ENCODE results near the gene CALM1. TPM values are rescaled to one million over a fixed set of nuclear protein-coding genes. Genes with fewer than 3 reads are reported as not detected.

Gene CALM1
- total RNA-seq, 1 donor from 2014 or later, result 362 TPM

DNA sequence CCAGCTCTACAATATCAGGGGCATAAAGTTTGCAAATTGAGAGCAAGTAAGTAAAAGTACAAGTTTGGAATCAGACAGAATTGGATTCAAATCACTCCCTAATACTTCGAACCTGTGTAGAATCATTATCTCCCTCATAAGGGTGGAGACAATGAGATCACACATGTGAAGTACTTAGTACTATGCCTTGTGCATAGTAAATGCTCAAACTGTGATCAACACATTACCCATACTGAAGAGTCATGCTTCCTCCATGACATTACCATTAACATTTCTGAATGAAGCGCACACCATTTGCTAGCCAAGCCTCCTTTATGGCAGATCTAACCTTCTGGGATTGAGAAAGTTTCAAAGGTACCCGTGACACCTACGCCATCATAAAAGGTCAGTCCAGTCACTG, 38.5 kb upstream of the CALM1 start:
- no peak overlapping the region for H3K9ac ChIP-seq
- Mint-ChIP-seq H3K4me1 (peaks cover 13% of the 10 kb centered on the region), H3K36me3 (no peaks in the 10 kb centered on the region), H3K27ac (no peak overlapping the region), H3K9me3 (no peaks in the 10 kb centered on the region), H3K27me3 (ENCODE audit: insufficient read depth, low read depth) (peaks cover 2% of the 10 kb centered on the region), H3K4me3 (no peak overlapping the region)
- no peak overlapping the region for H3K27ac ChIP-seq
- no peak overlapping the region for H2AFZ ChIP-seq (replicated peaks)
- DNase-seq (ENCODE audit: low spot score), result no peak
- no peaks in the 10 kb centered on the region for H3K27me3 ChIP-seq
- peaks cover 19% of the 10 kb centered on the region for H3K4me1 ChIP-seq
- no peak overlapping the region for H3K4me3 ChIP-seq
- H4K20me1 ChIP-seq (ENCODE audit: low read depth), result no peaks in the 10 kb centered on the region
- no peaks in the 10 kb centered on the region for H3K79me2 ChIP-seq (ENCODE audit: low read depth)
- H3F3A ChIP-seq (ENCODE audit: low read depth), result peaks cover 24% of the 10 kb centered on the region
- H3K4me2 ChIP-seq, result no peak overlapping the region
- no peak for TF ChIP-seq EZH2 (IDR thresholded peaks at IDR 0.05)
- no peak for TF ChIP-seq EZH2phosphoT487 (IDR thresholded peaks at IDR 0.05)
- TF ChIP-seq, protein P1, sequence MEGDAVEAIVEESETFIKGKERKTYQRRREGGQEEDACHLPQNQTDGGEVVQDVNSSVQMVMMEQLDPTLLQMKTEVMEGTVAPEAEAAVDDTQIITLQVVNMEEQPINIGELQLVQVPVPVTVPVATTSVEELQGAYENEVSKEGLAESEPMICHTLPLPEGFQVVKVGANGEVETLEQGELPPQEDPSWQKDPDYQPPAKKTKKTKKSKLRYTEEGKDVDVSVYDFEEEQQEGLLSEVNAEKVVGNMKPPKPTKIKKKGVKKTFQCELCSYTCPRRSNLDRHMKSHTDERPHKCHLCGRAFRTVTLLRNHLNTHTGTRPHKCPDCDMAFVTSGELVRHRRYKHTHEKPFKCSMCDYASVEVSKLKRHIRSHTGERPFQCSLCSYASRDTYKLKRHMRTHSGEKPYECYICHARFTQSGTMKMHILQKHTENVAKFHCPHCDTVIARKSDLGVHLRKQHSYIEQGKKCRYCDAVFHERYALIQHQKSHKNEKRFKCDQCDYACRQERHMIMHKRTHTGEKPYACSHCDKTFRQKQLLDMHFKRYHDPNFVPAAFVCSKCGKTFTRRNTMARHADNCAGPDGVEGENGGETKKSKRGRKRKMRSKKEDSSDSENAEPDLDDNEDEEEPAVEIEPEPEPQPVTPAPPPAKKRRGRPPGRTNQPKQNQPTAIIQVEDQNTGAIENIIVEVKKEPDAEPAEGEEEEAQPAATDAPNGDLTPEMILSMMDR (IDR thresholded peaks at IDR 0.05), result no peak
- no peaks in the 10 kb centered on the region for H3K36me3 ChIP-seq
- H3K9me3 ChIP-seq (ENCODE audit: low read depth), result no peaks in the 10 kb centered on the region

- no peaks in the 10 kb centered on the region for H3K4me1 ChIP-seq
- H3K36me3 ChIP-seq, result no peaks in the 10 kb centered on the region
- TF ChIP-seq EZH2 (IDR thresholded peaks at IDR 0.05), result no peak
- TF ChIP-seq, protein P1 (IDR thresholded peaks at IDR 0.05), result no peak
- TF ChIP-seq EZH2phosphoT487 (IDR thresholded peaks at IDR 0.05), result no peak
- H2AFZ ChIP-seq (replicated peaks), result no peak overlapping the region
- H3K4me3 Mint-ChIP-seq, result no peak overlapping the region
- H3K4me2 ChIP-seq, result no peak overlapping the region
- no peak overlapping the region for H3K4me3 ChIP-seq
- no peaks in the 10 kb centered on the region for H3K9me3 Mint-ChIP-seq
- peaks cover 4% of the 10 kb centered on the region for H3F3A ChIP-seq (ENCODE audit: low read depth)
- H3K27me3 Mint-ChIP-seq (ENCODE audit: insufficient read depth, low read depth), result no peaks in the 10 kb centered on the region
- H3K27ac Mint-ChIP-seq, result no peak overlapping the region
- H3K9me3 ChIP-seq (ENCODE audit: low read depth), result no peaks in the 10 kb centered on the region
- H3K9ac ChIP-seq, result no peak overlapping the region
- H3K79me2 ChIP-seq (ENCODE audit: low read depth), result no peaks in the 10 kb centered on the region
- no peak overlapping the region for H3K27ac ChIP-seq
- H3K36me3 Mint-ChIP-seq, result no peaks in the 10 kb centered on the region
- H3K4me1 Mint-ChIP-seq, result peaks cover 5% of the 10 kb centered on the region
- no peaks in the 10 kb centered on the region for H3K27me3 ChIP-seq
- DNase-seq (ENCODE audit: low spot score), result no peak
- H4K20me1 ChIP-seq (ENCODE audit: low read depth), result no peaks in the 10 kb centered on the region
These were observed 34.8 kb upstream of the CALM1 start for GRCh38 chr14:90361865-90362557.

- Mint-ChIP-seq H3K4me1 (peaks cover 5% of the 10 kb centered on the region), H3K9me3 (no peaks in the 10 kb centered on the region), H3K4me3 (no peak overlapping the region), H3K36me3 (no peaks in the 10 kb centered on the region), H3K27ac (no peak overlapping the region), H3K27me3 (ENCODE audit: insufficient read depth, low read depth) (no peaks in the 10 kb centered on the region)
- Histone ChIP-seq H3K9ac (no peak overlapping the region), H4K20me1 (ENCODE audit: low read depth) (no peaks in the 10 kb centered on the region), H3K9me3 (ENCODE audit: low read depth) (no peaks in the 10 kb centered on the region), H3K4me1 (no peaks in the 10 kb centered on the region), H3K4me3 (no peak overlapping the region), H3K36me3 (no peaks in the 10 kb centered on the region), H2AFZ (replicated peaks) (no peak overlapping the region), H3F3A (ENCODE audit: low read depth) (no peaks in the 10 kb centered on the region), H3K79me2 (ENCODE audit: low read depth) (no peaks in the 10 kb centered on the region), H3K27me3 (no peaks in the 10 kb centered on the region), H3K27ac (no peak overlapping the region), H3K4me2 (no peak overlapping the region)
- TF ChIP-seq, protein P1 (IDR thresholded peaks at IDR 0.05), result no peak
- TF ChIP-seq EZH2phosphoT487 (IDR thresholded peaks at IDR 0.05) (no peak), EZH2 (IDR thresholded peaks at IDR 0.05) (no peak)
- no peak for DNase-seq (ENCODE audit: low spot score)
These were observed 34.3 kb upstream of the CALM1 start for GRCh38 chr14:90362558-90362896.
